Caco-2 (cell line): Measurements from ENCODE around the gene VCAM1. TPM values are rescaled to one million over a fixed set of nuclear protein-coding genes. Genes with fewer than 3 reads are reported as not detected.

Experiments
- BruUV-seq: library from RNA; stranded (reverse); fragments of 400-500 nt; replicated peaks from 2 replicates; lab custom pipeline; 2021; lab: Mats Ljungman, UMichigan
- CTCF ChIA-PET: fragments of 300-600 bp; sonication (Branson Sonifier 250); formaldehyde crosslinking; loops from one replicate; lab custom pipeline; 2022; ENCODE audit warnings: antibody characterized with exemption; lab: Charles Lee
- POLR2A ChIA-PET: fragments of 300-600 bp; sonication (Branson Sonifier 250); formaldehyde crosslinking; loops from one replicate; lab custom pipeline; 2022; ENCODE audit warnings: antibody characterized with exemption; lab: Charles Lee
- DNase-seq, 2 experiments: peaks; one replicate each; pipeline versions ENCODE4 v3.0.0 to v3.0.0-alpha.2; 2020 to 2022
- H3K27me3 ChIP-seq: replicated peaks from 2 replicates; pipeline ENCODE4 v1.6.0; 2011; ENCODE audit warnings: low read length; ENCODE audit not compliant: control insufficient read depth, insufficient read depth
- H3K36me3 ChIP-seq: 2 replicates; pipeline ENCODE4 v1.5.1; 2011; ENCODE audit warnings: low read length; ENCODE audit not compliant: control insufficient read depth, insufficient read depth
- H3K4me1 ChIP-seq: fragments of 250-450 bp; sonication (Bioruptor Pico); 2 replicates; pipeline ENCODE4 v1.5.1; 2020; ENCODE audit warnings: mild to moderate bottlenecking
- H3K4me3 ChIP-seq: 2 replicates; pipeline ENCODE4 v1.5.1; 2011; ENCODE audit warnings: low read depth, mild to moderate bottlenecking, control low read depth, low read length
- H3K9me3 ChIP-seq: fragments of 250-450 bp; sonication (Bioruptor Pico); 2 replicates; pipeline ENCODE4 v1.5.1; 2020; ENCODE audit warnings: mild to moderate bottlenecking, moderate library complexity
- H3K27ac Mint-ChIP-seq: one replicate; pipeline ENCODE4 v1.8.0; 2022; ENCODE audit warnings: mixed read lengths; ENCODE audit not compliant: unreplicated experiment
- H3K27me3 Mint-ChIP-seq: one replicate; pipeline ENCODE4 v1.8.0; 2022; ENCODE audit warnings: mixed read lengths; ENCODE audit not compliant: insufficient read depth, unreplicated experiment
- H3K36me3 Mint-ChIP-seq: one replicate; pipeline ENCODE4 v1.8.0; 2022; ENCODE audit warnings: mild to moderate bottlenecking, mixed read lengths; ENCODE audit not compliant: insufficient read depth, unreplicated experiment
- H3K4me1 Mint-ChIP-seq: one replicate; pipeline ENCODE4 v1.8.0; 2022; ENCODE audit warnings: low read depth, mixed read lengths; ENCODE audit not compliant: unreplicated experiment
- H3K4me3 Mint-ChIP-seq: one replicate; pipeline ENCODE4 v1.8.0; 2022; ENCODE audit warnings: mild to moderate bottlenecking, moderate library complexity, mixed read lengths; ENCODE audit not compliant: unreplicated experiment
- H3K9me3 Mint-ChIP-seq: one replicate; pipeline ENCODE4 v1.8.0; 2022; ENCODE audit warnings: mixed read lengths; ENCODE audit not compliant: unreplicated experiment
- CTCF ChIP-seq, 2 experiments: fragments of 200-600 bp in 1 of 2; IDR thresholded peaks; 1 replicate in 1 of 2; 2 replicates in 1 of 2; pipeline versions ENCODE4 v1.5.1 to v1.8.0; 2011 to 2022; ENCODE audit warnings: antibody characterized with exemption in 1 of 2, control low read depth in 1 of 2, inconsistent platforms in 1 of 2, low read depth in 1 of 2, low read length in 1 of 2, mild to moderate bottlenecking in 1 of 2, moderate library complexity in 1 of 2; ENCODE audit not compliant: insufficient read depth in 1 of 2, severe bottlenecking in 1 of 2, unreplicated experiment in 1 of 2
- intact Hi-C: fragments of 100-400 bp; cut with micrococcal nuclease; formaldehyde crosslinking; loops from one replicate; pipeline ENCODE4 v1.10.0; 2022; ENCODE audit not compliant: unreplicated experiment
- total RNA-seq: library from RNA; stranded (reverse); gene quantifications from 2 replicates; pipeline ENCODE4 v1.2.3, GENCODE V29; 2022

VCAM1 gene
- total RNA-seq, 1 experiment from 2014 or later, result not detected

- Mint-ChIP-seq H3K4me1 (peaks cover 15% of the 10 kb centered on the region), H3K9me3 (peaks cover 10% of the 10 kb centered on the region), H3K27ac (no peak overlapping the region), H3K36me3 (no peaks in the 10 kb centered on the region), H3K4me3 (no peak overlapping the region), H3K27me3 (no peaks in the 10 kb centered on the region)
- CTCF ChIA-PET, result no interaction called here
- no peaks in the 10 kb centered on the region for H3K36me3 ChIP-seq
- no peak for TF ChIP-seq CTCF (IDR thresholded peaks at IDR 0.05; ENCODE audit: insufficient read depth in 1 of 2, low read depth in 1 of 2, low read length in 1 of 2, severe bottlenecking in 1 of 2, unreplicated experiment in 1 of 2)
- no peak for DNase-seq
- H3K9me3 ChIP-seq, result no peaks in the 10 kb centered on the region
- H3K27me3 ChIP-seq, result no peaks in the 10 kb centered on the region
- intact Hi-C loops, result no loop called here
- POLR2A ChIA-PET, result no interaction called here
- no peak overlapping the region for H3K4me3 ChIP-seq
- peaks cover 23% of the 10 kb centered on the region for H3K4me1 ChIP-seq
- BruUV-seq, result no TSS peak
Observed at GRCh38 chr1:100703052-100703451, 16.5 kb upstream of the VCAM1 start.

- intact Hi-C loops, result no loop called here
- CTCF ChIA-PET, result no interaction called here
- H3K4me1 ChIP-seq, result peaks cover 23% of the 10 kb centered on the region
- no peak overlapping the region for H3K4me3 ChIP-seq
- Mint-ChIP-seq H3K27me3 (no peaks in the 10 kb centered on the region), H3K9me3 (peaks cover 8% of the 10 kb centered on the region), H3K36me3 (no peaks in the 10 kb centered on the region), H3K4me3 (no peak overlapping the region), H3K27ac (no peak overlapping the region), H3K4me1 (peaks cover 15% of the 10 kb centered on the region)
- BruUV-seq, result no TSS peak
- TF ChIP-seq CTCF (IDR thresholded peaks at IDR 0.05; ENCODE audit: insufficient read depth in 1 of 2, low read depth in 1 of 2, low read length in 1 of 2, severe bottlenecking in 1 of 2, unreplicated experiment in 1 of 2), result no peak
- H3K36me3 ChIP-seq, result no peaks in the 10 kb centered on the region
- no peaks in the 10 kb centered on the region for H3K9me3 ChIP-seq
- no peak for DNase-seq
- POLR2A ChIA-PET, result no interaction called here
- H3K27me3 ChIP-seq, result no peaks in the 10 kb centered on the region
Observed at GRCh38 chr1:100703716-100704115, 15.8 kb upstream of the VCAM1 start.

- no peak overlapping the region for H3K27ac Mint-ChIP-seq
- Histone ChIP-seq H3K36me3 (no peaks in the 10 kb centered on the region), H3K9me3 (no peaks in the 10 kb centered on the region), H3K4me3 (no peak overlapping the region), H3K27me3 (no peaks in the 10 kb centered on the region), H3K4me1 (peaks cover 23% of the 10 kb centered on the region)
- TF ChIP-seq CTCF (IDR thresholded peaks at IDR 0.05; ENCODE audit: insufficient read depth in 1 of 2, low read depth in 1 of 2, low read length in 1 of 2, severe bottlenecking in 1 of 2, unreplicated experiment in 1 of 2), result no peak
- H3K4me1 Mint-ChIP-seq, result peaks cover 15% of the 10 kb centered on the region
- H3K27me3 Mint-ChIP-seq, result no peaks in the 10 kb centered on the region
- ChIA-PET CTCF (no interaction called here), POLR2A (no interaction called here)
- DNase-seq, result no peak
- H3K36me3 Mint-ChIP-seq, result no peaks in the 10 kb centered on the region
- BruUV-seq, result no TSS peak
- intact Hi-C loops, result no loop called here
- no peak overlapping the region for H3K4me3 Mint-ChIP-seq
- H3K9me3 Mint-ChIP-seq, result peaks cover under 1% of the 10 kb centered on the region
Observed at GRCh38 chr1:100704473-100704872, 15.1 kb upstream of the VCAM1 start.
